ENCODE data around the gene FCHSD2.

GRCh38 chr11:73074319-73074718 is 67.8 kb downstream of the FCHSD2 start:
- TF ChIP-seq CTCF (IDR thresholded peaks at IDR 0.05): no peak
- no peak for TF ChIP-seq POLR2AphosphoS5 (IDR thresholded peaks at IDR 0.05)
- no peak for TF ChIP-seq POLR2A (IDR thresholded peaks at IDR 0.05)
- no peak for TF ChIP-seq EP300 (IDR thresholded peaks at IDR 0.05)

All from gastroesophageal sphincter (tissue), 3 donors.